Parathyroid adenoma (tissue), 2 donors: ENCODE results near the gene KCNH1.

Experiments used
- H2AFZ ChIP-seq: fragments of 300-600 bp; sonication (generic); one replicate; pipeline ENCODE4 v1.7.0; 2017; ENCODE audit warnings: antibody characterized with exemption, mild to moderate bottlenecking
- H3K27ac ChIP-seq: fragments of 300-600 bp; sonication (generic); one replicate; pipeline ENCODE4 v1.7.0; 2017
- H3K27me3 ChIP-seq: fragments of 300-600 bp; sonication (generic); one replicate; pipeline ENCODE4 v1.7.0; 2017; ENCODE audit warnings: low read length; ENCODE audit not compliant: control insufficient read depth, insufficient read depth
- H3K36me3 ChIP-seq: fragments of 300-600 bp; sonication (generic); one replicate; pipeline ENCODE4 v1.7.0; 2017; ENCODE audit warnings: low read length; ENCODE audit not compliant: control insufficient read depth, insufficient read depth
- H3K4me1 ChIP-seq: fragments of 300-600 bp; sonication (generic); one replicate; pipeline ENCODE4 v1.7.0; 2017; ENCODE audit warnings: control low read depth
- H3K4me2 ChIP-seq: fragments of 300-600 bp; sonication (generic); one replicate; pipeline ENCODE4 v1.7.0; 2017; ENCODE audit warnings: low read length
- H3K4me3 ChIP-seq: fragments of 300-600 bp; sonication (generic); one replicate; pipeline ENCODE4 v1.7.0; 2017; ENCODE audit warnings: low read depth, low read length
- H3K79me2 ChIP-seq: fragments of 300-600 bp; sonication (generic); one replicate; pipeline ENCODE4 v1.7.0; 2017; ENCODE audit warnings: control low read depth
- H3K9ac ChIP-seq: fragments of 300-600 bp; sonication (generic); one replicate; pipeline ENCODE4 v1.7.0; 2017; ENCODE audit warnings: mild to moderate bottlenecking
- H3K9me3 ChIP-seq: fragments of 300-600 bp; sonication (generic); one replicate; pipeline ENCODE4 v1.7.0; 2017; ENCODE audit warnings: low read length; ENCODE audit not compliant: control insufficient read depth
- CTCF ChIP-seq: fragments of 300-600 bp; sonication (generic); IDR thresholded peaks from one replicate; pipeline ENCODE4 v1.7.0; 2017; ENCODE audit warnings: antibody characterized with exemption, mild to moderate bottlenecking
- donor health status: primary hyperparathyroidism.

KCNH1 gene

GRCh38 chr1:211133836-211134669 is at the start of gene KCNH1:
Gene KCNH1, minus strand, starts transcription at chr1:211134148. Its CDS starts 203 bp downstream, at chr1:211133945.
- no peak within 1 kb of the TSS for H3K9ac ChIP-seq

GRCh38 chr1:211182746-211183145 is 48.8 kb upstream of the KCNH1 start:
- H3K4me1 ChIP-seq, result no peaks in the 10 kb centered on the region
- TF ChIP-seq CTCF, result no peak
- no peaks in the 10 kb centered on the region for H3K36me3 ChIP-seq
- H3K4me3 ChIP-seq, result no peak overlapping the region
- no peak overlapping the region for H3K27ac ChIP-seq
- H2AFZ ChIP-seq, result no peak overlapping the region
- H3K27me3 ChIP-seq, result no peaks in the 10 kb centered on the region
- no peak overlapping the region for H3K4me2 ChIP-seq
- H3K79me2 ChIP-seq, result no peaks in the 10 kb centered on the region
- H3K9ac ChIP-seq, result no peak overlapping the region
- no peaks in the 10 kb centered on the region for H3K9me3 ChIP-seq

More at GRCh38 chr1:211133836-211134669, at the start of gene KCNH1:
- H3K4me2 ChIP-seq, result peak within 1 kb of the TSS; percentile 72
- no peaks in the 10 kb centered on the region for H3K9me3 ChIP-seq
- H3K4me3 ChIP-seq, result peak within 1 kb of the TSS; percentile 46
- no peaks in the 10 kb centered on the region for H3K27me3 ChIP-seq
- H2AFZ ChIP-seq, result peak within 1 kb of the TSS; percentile 69
- H3K79me2 ChIP-seq, result no peaks in the 10 kb centered on the region
- H3K4me1 ChIP-seq, result no peaks in the 10 kb centered on the region
- H3K27ac ChIP-seq, result no peak within 1 kb of the TSS
- H3K36me3 ChIP-seq, result no peaks in the 10 kb centered on the region
- TF ChIP-seq CTCF, result peak; percentile 68

GRCh38 chr1:211174375-211174774 is 40.4 kb upstream of the KCNH1 start:
- TF ChIP-seq CTCF, result no peak
- H3K79me2 ChIP-seq, result no peaks in the 10 kb centered on the region
- no peaks in the 10 kb centered on the region for H3K27me3 ChIP-seq
- H3K4me1 ChIP-seq, result no peaks in the 10 kb centered on the region
- no peak overlapping the region for H3K9ac ChIP-seq
- H3K36me3 ChIP-seq, result no peaks in the 10 kb centered on the region
- no peak overlapping the region for H3K27ac ChIP-seq
- no peak overlapping the region for H3K4me2 ChIP-seq
- H3K4me3 ChIP-seq, result no peak overlapping the region
- no peaks in the 10 kb centered on the region for H3K9me3 ChIP-seq
- no peak overlapping the region for H2AFZ ChIP-seq

GRCh38 chr1:211172657-211173056 is 38.7 kb upstream of the KCNH1 start:
- no peak for TF ChIP-seq CTCF
- Histone ChIP-seq H3K4me3 (no peak overlapping the region), H3K79me2 (no peaks in the 10 kb centered on the region), H3K27me3 (no peaks in the 10 kb centered on the region), H3K4me2 (no peak overlapping the region), H3K27ac (no peak overlapping the region), H2AFZ (no peak overlapping the region), H3K9ac (no peak overlapping the region), H3K9me3 (no peaks in the 10 kb centered on the region), H3K4me1 (no peaks in the 10 kb centered on the region), H3K36me3 (no peaks in the 10 kb centered on the region)

- TF ChIP-seq CTCF, result no peak
- Histone ChIP-seq H3K4me3 (no peak overlapping the region), H3K9ac (no peak overlapping the region), H3K9me3 (no peaks in the 10 kb centered on the region), H3K36me3 (no peaks in the 10 kb centered on the region), H3K27me3 (no peaks in the 10 kb centered on the region), H3K79me2 (no peaks in the 10 kb centered on the region), H2AFZ (no peak overlapping the region), H3K4me2 (no peak overlapping the region), H3K27ac (no peak overlapping the region), H3K4me1 (no peaks in the 10 kb centered on the region)
These were observed 35.4 kb upstream of the KCNH1 start for GRCh38 chr1:211169353-211169752.
